HCT116 (cell line): ENCODE results near the gene SHROOM3. TPM values are rescaled to one million over a fixed set of nuclear protein-coding genes. Genes with fewer than 3 reads are reported as not detected.

Source experiments
- ATAC-seq: fragments of 200-7000 bp; cut with Tn5 transposase; 2 replicates; pipeline ENCODE4 v1.9.1; 2020; ENCODE audit warnings: mild to moderate bottlenecking, moderate library complexity
- BruUV-seq: library from RNA; stranded (reverse); fragments of 400-500 nt; replicated peaks from 2 replicates; lab custom pipeline; 2021; lab: Mats Ljungman, UMichigan
- CTCF ChIA-PET: fragments of 300-600 bp; sonication (Branson Sonifier 250); formaldehyde crosslinking; loops from one replicate; lab custom pipeline; 2021; ENCODE audit warnings: antibody characterized with exemption; lab: Charles Lee
- POLR2A ChIA-PET: fragments of 300-600, 350-600 bp; sonication (Branson Sonifier 250); formaldehyde crosslinking; loops from one replicate; lab custom pipeline; 2021; ENCODE audit warnings: antibody characterized with exemption; lab: Charles Lee
- RAD21 ChIA-PET, 2 experiments: fragments of 300-600 bp; sonication (Branson Sonifier 250); formaldehyde crosslinking; loops; one replicate each; lab custom pipeline; 2023; ENCODE audit warnings: low total read pairs in 2 of 2; ENCODE audit not compliant: uncharacterized antibody in 2 of 2, unreplicated experiment in 2 of 2, low non-redundant PET in 1 of 2; lab: Charles Lee
- DNase-seq: peaks from one replicate; pipeline ENCODE4 v3.0.0-alpha.2; 2010; ENCODE audit warnings: low read depth, low spot score
- H2AFZ ChIP-seq: fragments of 200-600 bp; shearing (Covaris generic), sonication (generic); 2 replicates; pipeline ENCODE4 v1.6.1; 2017; ENCODE audit warnings: low read depth, mixed run types, mixed read lengths, antibody characterized with exemption, low read length; ENCODE audit not compliant: poor library complexity, severe bottlenecking
- H3K27ac ChIP-seq: 2 replicates; pipeline ENCODE4 v1.5.1; 2012; ENCODE audit warnings: low read depth, low read length
- H3K27me3 ChIP-seq: fragments of 200-600 bp; sonication (generic); 2 replicates; pipeline ENCODE4 v1.6.1; 2016; ENCODE audit warnings: mixed run types, low read length, mixed read lengths; ENCODE audit not compliant: insufficient read depth
- H3K36me3 ChIP-seq, 2 experiments: fragments of 200-500 bp in 1 of 2; fragments of 200-600 bp in 1 of 2; sonication (Bioruptor generic) in 1 of 2; sonication (generic) in 1 of 2; 2 replicates each; pipeline versions ENCODE4 v1.5.1 to v1.6.1; 2014 to 2016; ENCODE audit warnings: low read length in 2 of 2, inconsistent platforms in 1 of 2, mixed read lengths in 1 of 2, mixed run types in 1 of 2; ENCODE audit not compliant: insufficient read depth in 2 of 2, control insufficient read depth in 1 of 2
- H3K4me1 ChIP-seq, 2 experiments: fragments of 200-600 bp in 1 of 2; sonication (generic) in 1 of 2; 2 replicates each; pipeline versions ENCODE4 v1.5.1 to v1.6.1; 2012 to 2017; ENCODE audit warnings: low read length in 2 of 2, inconsistent platforms in 1 of 2, mild to moderate bottlenecking in 1 of 2, mixed read lengths in 1 of 2, mixed run types in 1 of 2, moderate library complexity in 1 of 2; ENCODE audit not compliant: insufficient read depth in 2 of 2, control insufficient read depth in 1 of 2
- H3K4me2 ChIP-seq: fragments of 200-600 bp; sonication (generic); 2 replicates; pipeline ENCODE4 v1.6.1; 2017; ENCODE audit warnings: mixed run types, low read length, mixed read lengths
- H3K4me3 ChIP-seq, 2 experiments: fragments of 200-600 bp in 1 of 2; sonication (generic) in 1 of 2; replicated peaks in 1 of 2; 2 replicates each; pipeline ENCODE4 v1.5.1; 2011 to 2016; ENCODE audit warnings: low read length in 2 of 2, control low read depth in 1 of 2, low read depth in 1 of 2, mild to moderate bottlenecking in 1 of 2, mixed read lengths in 1 of 2, mixed run types in 1 of 2
- H3K79me2 ChIP-seq: fragments of 200-600 bp; sonication (generic); 2 replicates; pipeline ENCODE4 v1.6.1; 2017; ENCODE audit warnings: mild to moderate bottlenecking, mixed run types, low read length, moderate library complexity, mixed read lengths; ENCODE audit not compliant: insufficient read depth
- H3K9ac ChIP-seq: fragments of 200-600 bp; sonication (generic); 2 replicates; pipeline ENCODE4 v1.6.1; 2016; ENCODE audit warnings: low read length, mixed read lengths
- H3K9me2 ChIP-seq: fragments of 200-600 bp; sonication (generic), shearing (Covaris generic); 2 replicates; pipeline ENCODE4 v1.6.1; 2017; ENCODE audit warnings: mixed run types, mild to moderate bottlenecking, moderate library complexity; ENCODE audit not compliant: insufficient read depth
- H3K9me3 ChIP-seq, 2 experiments: fragments of 200-500 bp in 1 of 2; fragments of 200-600 bp in 1 of 2; sonication (Bioruptor generic) in 1 of 2; sonication (generic) in 1 of 2; 2 replicates each; pipeline ENCODE4 v1.6.1; 2014 to 2017; ENCODE audit warnings: low read length in 2 of 2, mixed read lengths in 2 of 2, inconsistent platforms in 1 of 2, low read depth in 1 of 2, mild to moderate bottlenecking in 1 of 2, mixed run types in 1 of 2, moderate library complexity in 1 of 2; ENCODE audit not compliant: control insufficient read depth in 1 of 2, insufficient read depth in 1 of 2
- H4K20me1 ChIP-seq: fragments of 200-600 bp; sonication (generic), shearing (Covaris generic); 2 replicates; pipeline ENCODE4 v1.6.1; 2017; ENCODE audit warnings: mixed run types, mild to moderate bottlenecking, moderate library complexity; ENCODE audit not compliant: insufficient read depth
- CBX3 ChIP-seq: IDR thresholded peaks from 2 replicates; pipeline ENCODE4 v1.6.1; 2012; ENCODE audit warnings: low read depth
- CEBPB ChIP-seq: IDR thresholded peaks from 2 replicates; pipeline ENCODE4 v1.6.1; 2012; ENCODE audit warnings: low read depth
- EGR1 ChIP-seq: IDR thresholded peaks from 2 replicates; pipeline ENCODE4 v1.6.1; 2012; ENCODE audit warnings: low read depth
- ELF1 ChIP-seq: IDR thresholded peaks from 2 replicates; pipeline ENCODE4 v1.6.1; 2012; ENCODE audit warnings: low read depth, borderline replicate concordance
- FOSL1 ChIP-seq: IDR thresholded peaks from 2 replicates; pipeline ENCODE4 v1.6.1; 2012; ENCODE audit warnings: low read depth
- JUND ChIP-seq: IDR thresholded peaks from 2 replicates; pipeline ENCODE4 v1.6.1; 2012
- POLR2A ChIP-seq: IDR thresholded peaks from 2 replicates; pipeline ENCODE4 v1.7.0; 2011; ENCODE audit warnings: borderline replicate concordance; ENCODE audit not compliant: insufficient read depth, insufficient read length; ENCODE audit errors: extremely low read depth
- POLR2AphosphoS5 ChIP-seq: IDR thresholded peaks from 2 replicates; pipeline ENCODE4 v1.6.1; 2011; ENCODE audit warnings: mild to moderate bottlenecking, low read depth, low read length, moderate library complexity
- RAD21 ChIP-seq: IDR thresholded peaks from 2 replicates; pipeline ENCODE4 v1.6.1; 2012; ENCODE audit warnings: low read depth, mild to moderate bottlenecking
- SIN3A ChIP-seq: IDR thresholded peaks from 2 replicates; pipeline ENCODE4 v1.6.1; 2012; ENCODE audit warnings: low read depth
- SP1 ChIP-seq: IDR thresholded peaks from 2 replicates; pipeline ENCODE4 v1.6.1; 2012; ENCODE audit warnings: low read depth
- SRF ChIP-seq: IDR thresholded peaks from 2 replicates; pipeline ENCODE4 v1.6.1; 2012; ENCODE audit warnings: low read depth
- TCF7L2 ChIP-seq: IDR thresholded peaks from 2 replicates; pipeline ENCODE4 v1.7.0; 2011; ENCODE audit warnings: borderline replicate concordance, inconsistent platforms; ENCODE audit not compliant: insufficient read depth, insufficient read length; ENCODE audit errors: extremely low read depth
- YY1 ChIP-seq: IDR thresholded peaks from 2 replicates; pipeline ENCODE4 v1.6.1; 2011; ENCODE audit warnings: low read length, low read depth, moderate library complexity, mild to moderate bottlenecking; ENCODE audit not compliant: insufficient replicate concordance; ENCODE audit errors: extremely low read depth
- ZFX ChIP-seq: fragments of 450-650 bp; IDR thresholded peaks from 2 replicates; pipeline ENCODE4 v1.6.1; 2017
- ZNF274 ChIP-seq: fragments of 200-500 bp; sonication (Bioruptor generic); IDR thresholded peaks from 2 replicates; pipeline ENCODE4 v1.6.1; 2014; ENCODE audit warnings: mild to moderate bottlenecking, low read depth, low read length, inconsistent platforms
- intact Hi-C: fragments of 100-400 bp; cut with micrococcal nuclease; formaldehyde crosslinking; loops from 2 replicates; pipeline ENCODE4 v1.10.0; 2022
- total RNA-seq: library from RNA; stranded (reverse); gene quantifications from one replicate; pipeline ENCODE4 v1.2.1, GENCODE V29; 2021; ENCODE audit not compliant: unreplicated experiment
- TF ChIP-seq, protein P1 (sequence below): IDR thresholded peaks from 2 replicates; pipeline ENCODE4 v1.6.1; 2012
- TF ChIP-seq, protein P2 (sequence below): IDR thresholded peaks from 2 replicates; pipeline ENCODE4 v1.6.1; 2012
- TF ChIP-seq, protein P3 (sequence below), 3 experiments: fragments of 200-600 bp in 1 of 3; sonication (generic) in 1 of 3; IDR thresholded peaks in 2 of 3; conservative IDR thresholded peaks in 1 of 3; 2 replicates each; pipeline ENCODE4 v1.5.1; 2012 to 2017; ENCODE audit warnings: low read depth in 2 of 3, low read length in 2 of 3, antibody characterized with exemption in 1 of 3, borderline replicate concordance in 1 of 3, control low read depth in 1 of 3, mild to moderate bottlenecking in 1 of 3, mixed read lengths in 1 of 3, mixed run types in 1 of 3, moderate library complexity in 1 of 3; ENCODE audit not compliant: insufficient read depth in 1 of 3

SHROOM3 gene
- total RNA-seq, 1 experiment from 2014 or later, result 22.5 TPM

DNA sequence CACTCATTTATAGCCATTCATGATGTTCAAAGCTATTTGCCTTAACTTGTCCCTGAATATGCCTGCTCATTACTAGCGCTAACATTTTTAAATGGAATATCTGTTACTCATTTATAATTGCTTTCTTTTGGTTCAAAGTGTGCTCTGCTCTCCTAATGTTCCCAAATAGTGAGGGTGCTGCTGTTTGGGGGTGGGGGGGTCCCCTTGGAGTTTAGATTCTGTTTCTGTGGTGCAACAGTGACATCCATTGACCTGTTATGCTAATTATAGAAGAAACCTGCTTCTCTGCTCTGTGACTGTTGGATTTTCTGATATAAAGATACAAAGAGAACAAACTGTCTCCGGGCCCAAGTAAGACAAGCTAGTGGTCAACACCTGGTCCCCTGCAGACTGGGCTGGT lies 222.4 kb downstream of the SHROOM3 start:
- no peaks in the 10 kb centered on the region for H3K9me3 ChIP-seq
- intact Hi-C loops, result no loop called here
- TF ChIP-seq SRF (no peak), EGR1 (no peak), RAD21 (peak; percentile 42; the same call in 1 of the 2 replicates), SIN3A (no peak), YY1 (no peak)
- no peaks in the 10 kb centered on the region for H3K36me3 ChIP-seq
- ATAC-seq (no peak), DNase-seq (no peak)
- ChIA-PET POLR2A (no interaction called here), CTCF (no interaction called here), RAD21 (no interaction called here)
- H3K27me3 ChIP-seq, result no peaks in the 10 kb centered on the region
- H3K4me3 ChIP-seq, result no peak overlapping the region
- H3K9me2 ChIP-seq, result no peaks in the 10 kb centered on the region
- H3K79me2 ChIP-seq, result no peaks in the 10 kb centered on the region
- H3K9ac ChIP-seq, result no peak overlapping the region
- peak overlapping the region; percentile 53; the same call in 1 of the 2 replicates for H3K4me2 ChIP-seq
- H3K27ac ChIP-seq, result no peak overlapping the region
- no peaks in the 10 kb centered on the region for H4K20me1 ChIP-seq
- H3K4me1 ChIP-seq, result peaks cover 29 to 38% of the 10 kb centered on the region in 2 experiments
- no TSS peak for BruUV-seq
- no peak overlapping the region for H2AFZ ChIP-seq

DNA sequence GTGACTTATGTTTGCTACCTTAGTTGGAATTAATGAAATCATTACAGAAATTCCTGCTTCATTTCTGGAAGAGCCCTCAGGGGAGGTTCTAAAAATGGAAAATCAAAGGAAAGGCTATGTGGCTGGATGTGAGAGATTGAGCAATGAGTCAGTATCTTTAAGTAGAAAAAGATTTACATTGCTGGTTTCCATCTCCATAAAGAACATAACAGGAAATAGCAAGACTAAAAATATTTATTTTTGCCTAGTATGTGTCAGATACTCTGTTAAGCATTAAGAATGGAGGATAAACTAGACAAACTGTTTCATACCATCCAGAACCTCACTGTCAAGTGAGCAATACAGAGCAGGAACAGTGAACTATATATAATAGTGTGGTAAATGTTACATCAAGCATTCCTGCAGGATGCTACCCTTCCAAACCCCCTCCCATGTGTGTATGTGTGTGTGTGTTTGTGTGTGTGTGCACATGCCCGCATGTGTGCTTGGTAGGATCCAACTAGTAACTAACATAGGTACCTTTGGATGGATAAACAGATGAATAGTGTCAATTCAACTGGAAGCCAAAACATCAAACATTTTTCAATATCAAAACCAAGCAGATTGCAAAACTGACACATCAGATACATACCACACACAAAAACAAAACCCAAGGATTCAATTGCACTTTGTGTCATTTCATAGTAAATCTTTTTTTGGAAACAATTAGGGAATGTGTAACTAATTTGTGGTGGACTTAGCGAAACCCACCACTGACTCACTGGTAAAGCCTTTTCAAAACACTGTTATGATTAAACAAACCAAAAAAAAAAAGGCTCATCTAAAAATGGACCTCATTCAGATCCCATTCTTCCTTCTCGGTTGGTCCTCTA lies 223.4 kb downstream of the SHROOM3 start:
- POLR2A ChIA-PET, result no interaction called here
- Histone ChIP-seq H3K79me2 (no peaks in the 10 kb centered on the region), H3K36me3 (no peaks in the 10 kb centered on the region), H3K4me1 (peaks cover 29 to 41% of the 10 kb centered on the region in 2 experiments), H3K27ac (no peak overlapping the region), H3K4me3 (no peak overlapping the region), H2AFZ (no peak overlapping the region), H3K27me3 (no peaks in the 10 kb centered on the region), H3K9ac (no peak overlapping the region), H3K4me2 (peak overlapping the region; percentile 53), H3K9me3 (no peaks in the 10 kb centered on the region), H3K9me2 (no peaks in the 10 kb centered on the region), H4K20me1 (no peaks in the 10 kb centered on the region)
- BruUV-seq, result no TSS peak
- DNase-seq (no peak), ATAC-seq (peak; percentile 37; the same call in 1 of the 2 replicates)
- TF ChIP-seq SRF, result no peak
- no peak for TF ChIP-seq CBX3
- TF ChIP-seq TCF7L2, result no peak
- TF ChIP-seq, protein P1, sequence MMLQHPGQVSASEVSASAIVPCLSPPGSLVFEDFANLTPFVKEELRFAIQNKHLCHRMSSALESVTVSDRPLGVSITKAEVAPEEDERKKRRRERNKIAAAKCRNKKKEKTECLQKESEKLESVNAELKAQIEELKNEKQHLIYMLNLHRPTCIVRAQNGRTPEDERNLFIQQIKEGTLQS, result no peak
- no peak for TF ChIP-seq ZNF274
- no peak for TF ChIP-seq CEBPB
- TF ChIP-seq, protein P2, sequence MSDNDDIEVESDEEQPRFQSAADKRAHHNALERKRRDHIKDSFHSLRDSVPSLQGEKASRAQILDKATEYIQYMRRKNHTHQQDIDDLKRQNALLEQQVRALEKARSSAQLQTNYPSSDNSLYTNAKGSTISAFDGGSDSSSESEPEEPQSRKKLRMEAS, result no peak
- no peak for TF ChIP-seq POLR2AphosphoS5
- no peak for TF ChIP-seq JUND
- TF ChIP-seq SIN3A, result no peak
- TF ChIP-seq, protein P3, sequence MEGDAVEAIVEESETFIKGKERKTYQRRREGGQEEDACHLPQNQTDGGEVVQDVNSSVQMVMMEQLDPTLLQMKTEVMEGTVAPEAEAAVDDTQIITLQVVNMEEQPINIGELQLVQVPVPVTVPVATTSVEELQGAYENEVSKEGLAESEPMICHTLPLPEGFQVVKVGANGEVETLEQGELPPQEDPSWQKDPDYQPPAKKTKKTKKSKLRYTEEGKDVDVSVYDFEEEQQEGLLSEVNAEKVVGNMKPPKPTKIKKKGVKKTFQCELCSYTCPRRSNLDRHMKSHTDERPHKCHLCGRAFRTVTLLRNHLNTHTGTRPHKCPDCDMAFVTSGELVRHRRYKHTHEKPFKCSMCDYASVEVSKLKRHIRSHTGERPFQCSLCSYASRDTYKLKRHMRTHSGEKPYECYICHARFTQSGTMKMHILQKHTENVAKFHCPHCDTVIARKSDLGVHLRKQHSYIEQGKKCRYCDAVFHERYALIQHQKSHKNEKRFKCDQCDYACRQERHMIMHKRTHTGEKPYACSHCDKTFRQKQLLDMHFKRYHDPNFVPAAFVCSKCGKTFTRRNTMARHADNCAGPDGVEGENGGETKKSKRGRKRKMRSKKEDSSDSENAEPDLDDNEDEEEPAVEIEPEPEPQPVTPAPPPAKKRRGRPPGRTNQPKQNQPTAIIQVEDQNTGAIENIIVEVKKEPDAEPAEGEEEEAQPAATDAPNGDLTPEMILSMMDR (IDR thresholded peaks at IDR 0.05 in 2 of 3, conservative IDR thresholded peaks at IDR 0.05 in 1 of 3; ENCODE audit: borderline replicate concordance in 1 of 3, insufficient read depth in 1 of 3, low read depth in 2 of 3, low read length in 2 of 3), result no peak
- no peak for TF ChIP-seq FOSL1
- TF ChIP-seq POLR2A, result no peak
- no peak for TF ChIP-seq SP1
- TF ChIP-seq ZFX, result no peak
- TF ChIP-seq ELF1, result no peak
- CTCF ChIA-PET, result no interaction called here
- RAD21 ChIA-PET, result no interaction called here
- intact Hi-C loops, result no loop called here
